GM19023 (cell line): ENCODE results near the gene NLN.
"Not testable (repeated sequence)": the region's sequence is repeated elsewhere in the genome, so short reads cannot be mapped to it uniquely, and the experiment has no call there.

Experiments used
- ATAC-seq: cut with Tn5 transposase; IDR thresholded peaks from one replicate; pipeline ENCODE4 v1.9.1; 2021; ENCODE audit warnings: mild to moderate bottlenecking, moderate library complexity; ENCODE audit not compliant: unreplicated experiment

NLN gene

GRCh38 chr5:65866837-65867521 lies 145.0 kb downstream of the NLN start:
- no peak for ATAC-seq

- no peak for ATAC-seq
These were observed 145.7 kb downstream of the NLN start for GRCh38 chr5:65867542-65868195.

GRCh38 chr5:65868509-65868908 lies 146.5 kb downstream of the NLN start:
- no peak for ATAC-seq

- ATAC-seq, result no peak
These were observed 149.2 kb downstream of the NLN start for GRCh38 chr5:65871182-65871581.

GRCh38 chr5:65871776-65872175 lies 149.8 kb downstream of the NLN start:
- not testable (repeated sequence) for ATAC-seq

- no peak for ATAC-seq
These were observed 151.3 kb downstream of the NLN start for GRCh38 chr5:65873181-65873750.

- ATAC-seq, result no peak
These were observed 152.2 kb downstream of the NLN start for GRCh38 chr5:65874241-65874640.

- no peak for ATAC-seq
These were observed 154.5 kb downstream of the NLN start for GRCh38 chr5:65876496-65876895.

- no peak for ATAC-seq
These were observed 155.0 kb downstream of the NLN start for GRCh38 chr5:65876970-65877369.
